GM18873 (cell line): ENCODE measurements around the gene TSHR.
A peak's percentile ranks its signal among the peaks of the same experiment; 100 is the strongest.

Source experiments
- ATAC-seq: cut with Tn5 transposase; IDR thresholded peaks from one replicate; pipeline ENCODE4 v1.9.1; 2021; ENCODE audit warnings: mild to moderate bottlenecking, moderate library complexity, moderate number of reproducible peaks; ENCODE audit not compliant: unreplicated experiment, low FRiP score

Gene TSHR

DNA sequence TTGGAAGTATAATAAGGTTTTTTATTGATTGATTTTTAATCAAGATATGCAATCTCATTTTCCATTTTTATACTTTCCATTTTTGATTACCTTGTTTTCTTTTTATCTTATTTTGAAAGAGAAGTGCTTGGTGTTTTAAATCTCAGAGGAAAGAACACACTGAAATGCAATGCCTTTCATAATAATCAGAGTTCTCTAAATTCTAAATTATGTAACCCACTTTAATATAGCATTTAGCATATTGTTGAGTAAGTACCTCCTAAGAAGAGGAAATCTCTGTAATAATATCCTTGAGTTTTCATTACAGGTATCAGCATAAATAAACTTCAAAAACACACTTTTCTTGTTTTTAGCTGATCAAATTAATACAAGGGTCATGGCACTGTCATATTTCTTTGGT lies 168.4 kb downstream of the TSHR start:
- ATAC-seq, result no peak

DNA sequence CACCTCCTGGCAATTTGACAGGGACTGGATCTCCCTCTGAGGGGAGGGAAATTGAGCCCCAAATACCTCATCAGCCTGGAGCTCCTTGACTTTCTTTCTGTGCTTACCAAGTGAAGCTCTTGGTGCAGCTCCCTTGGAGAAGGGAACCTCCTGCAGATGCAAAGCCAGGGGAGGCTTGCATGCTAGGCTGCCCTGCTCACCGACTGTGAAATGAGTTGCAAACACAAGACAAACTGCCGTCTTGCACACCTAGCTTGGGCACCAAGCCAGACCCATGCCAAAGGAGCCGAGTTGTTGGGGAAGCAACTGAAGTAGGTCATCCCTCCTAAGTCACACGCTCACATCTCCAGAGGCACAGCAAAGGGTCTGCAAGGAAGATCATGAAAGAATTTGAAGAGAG lies 170.1 kb downstream of the TSHR start:
- ATAC-seq, result no peak

DNA sequence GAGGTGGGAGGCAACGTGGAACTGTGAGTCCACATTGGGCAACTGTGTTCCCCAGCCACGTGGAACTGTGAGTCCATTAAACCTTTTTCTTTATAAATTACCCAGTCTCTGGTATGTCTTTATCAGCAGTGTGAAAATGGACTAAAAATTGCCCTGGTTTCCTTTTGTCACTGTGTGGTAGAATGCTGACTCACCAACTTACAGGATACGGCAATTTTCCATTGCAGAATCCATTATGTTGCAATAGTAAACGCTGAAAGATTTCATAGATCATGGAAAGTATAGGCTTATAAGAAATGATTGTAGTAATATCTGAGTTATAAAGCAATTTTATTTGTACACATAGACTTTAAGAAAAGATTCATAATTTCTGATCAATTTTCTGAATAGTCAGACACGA lies 172.4 kb downstream of the TSHR start:
- ATAC-seq, result no peak

DNA sequence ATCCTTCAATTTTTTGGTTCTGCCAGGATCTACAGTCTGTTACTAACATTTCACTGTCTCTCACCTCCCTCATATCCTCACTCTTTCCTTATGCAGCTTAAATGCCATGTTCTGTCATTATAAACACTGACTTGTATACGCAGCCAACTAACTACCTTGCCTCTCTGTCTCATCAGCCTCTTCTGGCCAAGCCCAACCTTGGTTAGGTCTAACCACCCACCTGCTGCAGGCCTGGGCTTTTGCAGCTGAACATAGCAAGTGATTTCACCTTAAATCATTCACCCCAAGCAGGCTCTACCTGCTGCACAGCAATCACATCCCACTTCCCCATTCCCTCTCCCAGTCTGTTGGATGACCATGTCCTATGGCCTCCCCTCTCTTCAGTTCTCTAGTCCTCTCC lies 173.8 kb downstream of the TSHR start:
- ATAC-seq, result no peak

DNA sequence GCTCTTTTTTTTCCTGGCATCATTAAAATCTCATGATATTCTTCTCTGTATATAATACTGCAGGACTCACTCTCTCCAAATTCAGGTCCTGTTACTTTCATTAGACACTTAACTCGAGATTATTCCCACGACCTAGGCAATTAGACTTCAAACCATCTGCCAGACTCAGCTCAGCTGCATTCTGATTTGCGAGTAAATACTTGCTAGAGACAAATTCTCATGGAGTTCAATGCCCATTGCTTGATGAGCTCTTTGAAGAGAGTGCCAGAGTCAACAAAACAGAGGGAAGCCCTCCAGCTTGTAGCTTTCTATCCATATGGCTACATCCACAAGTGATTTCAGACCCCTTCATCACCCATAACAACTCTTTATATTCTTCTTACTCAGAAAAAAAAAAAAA lies 177.0 kb downstream of the TSHR start:
- ATAC-seq, result no peak

DNA sequence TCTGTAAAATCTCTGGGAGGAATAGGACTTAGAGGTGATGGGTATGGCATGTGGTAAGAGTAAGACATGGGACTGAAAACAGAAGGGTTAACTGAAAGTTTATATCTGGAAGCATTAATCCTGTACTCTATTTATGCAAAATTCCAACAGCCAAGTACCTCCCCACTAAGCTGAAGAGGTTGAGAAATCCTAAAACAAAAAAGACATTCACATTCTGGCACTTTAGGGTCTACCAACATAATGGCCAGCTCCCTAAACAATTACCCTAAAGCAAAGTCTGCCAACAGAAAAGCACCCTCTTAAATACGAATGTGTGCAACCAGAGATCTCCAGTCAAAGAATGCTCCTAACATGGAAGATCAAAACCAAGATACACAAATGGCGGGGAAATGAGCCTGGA lies 178.0 kb downstream of the TSHR start:
- no peak for ATAC-seq

DNA sequence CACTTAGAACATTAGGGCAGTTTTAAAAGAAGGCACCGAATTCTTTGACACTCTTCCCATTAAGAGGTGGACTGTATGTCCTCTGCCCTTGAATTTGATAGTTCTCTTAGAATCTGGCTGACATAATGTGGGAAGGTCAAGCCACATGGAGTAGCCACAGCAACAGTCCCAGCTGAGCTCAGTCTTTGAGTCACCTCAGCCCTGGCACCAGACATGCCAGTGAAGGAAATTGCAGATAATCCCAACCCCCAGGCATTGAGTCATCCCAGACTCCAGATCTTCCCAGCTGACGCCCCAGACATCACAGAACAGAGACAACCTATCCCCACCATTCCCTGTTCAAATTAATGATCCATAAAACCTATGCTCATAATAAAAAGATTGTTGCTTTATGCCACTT lies 181.9 kb downstream of the TSHR start:
- ATAC-seq, result no peak

DNA sequence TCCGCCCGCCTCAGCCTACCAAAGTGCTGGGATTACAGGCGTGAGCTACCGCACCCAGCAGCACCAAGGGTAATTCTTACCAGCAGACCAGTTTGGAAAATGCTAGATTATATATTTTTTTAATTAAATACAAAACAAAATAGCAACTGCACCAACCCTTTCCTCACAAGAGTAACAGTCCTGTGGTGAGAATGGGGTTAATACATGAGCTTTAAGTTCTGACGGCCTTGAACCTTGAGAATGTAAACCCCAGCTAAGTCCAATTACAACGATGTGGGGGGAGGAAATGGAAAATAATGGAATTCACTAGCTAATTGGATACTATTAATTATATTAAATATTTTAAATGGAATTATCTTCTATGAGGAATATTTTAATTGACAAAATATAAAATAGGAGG lies 183.0 kb downstream of the TSHR start:
- ATAC-seq, result no peak

DNA sequence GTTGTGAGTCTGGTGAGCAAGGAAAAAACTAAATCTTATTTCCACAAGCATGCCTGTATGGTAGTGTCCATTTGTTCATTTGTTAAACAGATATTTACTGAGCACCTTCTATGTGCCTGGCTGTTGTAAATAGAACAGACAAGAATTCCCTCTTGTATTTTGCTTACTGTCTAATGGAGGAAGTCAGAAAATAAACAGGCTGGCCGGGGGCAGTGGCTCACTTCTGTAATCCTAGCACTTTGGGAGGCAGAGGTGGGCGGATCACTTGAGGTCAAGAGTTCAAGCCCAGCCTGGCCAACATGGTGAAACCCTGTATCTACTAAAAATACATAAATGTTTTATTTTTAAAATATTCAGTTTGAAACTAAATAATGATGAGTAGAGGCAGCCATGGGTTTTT lies 186.0 kb downstream of the TSHR start:
- no peak for ATAC-seq

DNA sequence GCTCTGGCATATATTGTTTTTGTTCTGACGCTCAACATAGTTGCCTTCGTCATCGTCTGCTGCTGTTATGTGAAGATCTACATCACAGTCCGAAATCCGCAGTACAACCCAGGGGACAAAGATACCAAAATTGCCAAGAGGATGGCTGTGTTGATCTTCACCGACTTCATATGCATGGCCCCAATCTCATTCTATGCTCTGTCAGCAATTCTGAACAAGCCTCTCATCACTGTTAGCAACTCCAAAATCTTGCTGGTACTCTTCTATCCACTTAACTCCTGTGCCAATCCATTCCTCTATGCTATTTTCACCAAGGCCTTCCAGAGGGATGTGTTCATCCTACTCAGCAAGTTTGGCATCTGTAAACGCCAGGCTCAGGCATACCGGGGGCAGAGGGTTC lies 188.4 kb downstream of the TSHR start:
- ATAC-seq, result no peak

DNA sequence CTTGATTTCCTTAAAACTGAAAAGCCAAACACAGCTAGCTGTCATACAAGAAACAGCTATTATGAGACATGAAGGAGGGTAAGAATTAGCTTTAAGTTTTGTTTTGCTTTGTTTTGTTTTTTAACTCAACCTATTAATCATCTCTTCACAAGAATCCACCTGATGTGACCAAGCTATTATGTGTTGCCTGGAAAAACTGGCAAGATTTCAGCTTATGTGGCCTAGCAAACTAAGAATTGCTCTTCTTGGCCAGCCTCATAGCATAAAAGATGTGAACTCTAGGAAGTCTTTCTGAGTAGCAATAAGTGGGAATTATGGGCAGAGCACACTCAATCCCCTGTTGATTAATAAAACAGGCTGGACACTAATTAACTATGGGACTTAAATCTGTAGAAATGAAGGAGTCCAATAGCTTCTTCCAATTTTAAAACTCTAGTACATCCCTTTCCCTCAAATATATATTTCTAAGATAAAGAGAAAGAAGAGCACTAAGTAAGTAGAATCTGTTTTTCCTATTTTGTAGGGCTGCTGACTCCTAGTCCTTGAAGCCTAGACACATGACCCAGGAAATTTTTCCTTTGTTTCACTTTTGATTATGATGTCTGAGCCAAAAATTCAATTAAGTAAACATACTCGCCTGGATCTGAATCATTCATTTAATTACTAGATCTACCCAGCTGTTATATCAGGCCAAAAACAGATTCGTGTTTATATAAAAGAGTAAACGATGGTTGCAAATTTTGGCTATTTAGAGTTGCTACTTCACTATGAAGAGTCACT lies 189.6 kb downstream of the TSHR start:
- no peak for ATAC-seq

DNA sequence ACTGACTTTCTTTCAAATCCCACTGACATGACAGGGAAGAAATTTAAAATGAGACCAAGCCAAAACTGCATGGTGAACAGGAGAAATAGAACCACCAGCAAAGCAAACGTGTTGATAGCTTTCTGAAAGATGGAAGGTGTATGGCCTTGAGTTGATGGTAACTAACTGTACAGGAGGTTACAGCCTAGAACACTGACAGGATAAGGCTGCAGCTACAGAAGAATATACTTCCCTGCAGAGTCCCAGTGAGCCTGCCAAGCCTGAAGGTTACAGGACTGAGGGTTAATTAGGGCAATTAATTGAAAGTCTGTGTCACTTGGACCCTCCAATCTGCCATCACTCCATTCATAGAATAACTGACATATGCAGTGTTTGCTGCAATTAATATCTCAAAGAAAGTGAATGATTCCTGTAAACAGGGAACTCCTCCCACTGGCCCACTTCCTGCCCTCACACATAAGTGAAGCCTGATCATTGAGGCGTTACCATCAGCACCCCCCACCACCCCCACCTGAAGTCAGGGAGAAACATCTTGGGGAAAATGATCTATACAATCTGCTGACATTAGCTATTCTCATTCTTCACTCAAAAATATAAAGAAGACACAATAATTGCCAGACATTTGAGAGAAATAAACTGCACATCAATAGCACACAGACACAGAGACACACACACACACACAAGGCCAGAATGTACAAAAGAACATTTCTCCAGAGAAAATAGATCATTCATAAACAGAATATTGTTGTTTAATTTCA lies 191.9 kb downstream of the TSHR start:
- ATAC-seq, result no peak

DNA sequence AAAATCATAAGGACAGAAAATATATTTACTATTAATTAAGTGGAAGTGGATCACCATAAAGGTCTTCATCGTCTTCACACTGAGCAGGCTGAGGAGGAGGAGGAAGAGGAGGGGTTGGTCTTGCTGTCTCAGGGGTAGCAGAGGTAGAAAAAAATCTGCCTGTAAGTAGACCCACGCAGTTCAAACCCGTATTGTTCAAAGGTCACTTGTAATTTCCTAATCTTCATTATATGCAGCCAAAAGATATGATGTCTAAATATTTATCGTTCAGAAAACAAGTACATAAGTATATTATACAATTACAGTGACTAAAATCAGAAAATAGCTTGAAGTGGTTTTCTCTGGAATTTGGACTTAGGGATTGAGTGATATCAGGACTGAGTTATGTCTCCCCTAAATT lies 193.2 kb downstream of the TSHR start:
- ATAC-seq, result no peak

DNA sequence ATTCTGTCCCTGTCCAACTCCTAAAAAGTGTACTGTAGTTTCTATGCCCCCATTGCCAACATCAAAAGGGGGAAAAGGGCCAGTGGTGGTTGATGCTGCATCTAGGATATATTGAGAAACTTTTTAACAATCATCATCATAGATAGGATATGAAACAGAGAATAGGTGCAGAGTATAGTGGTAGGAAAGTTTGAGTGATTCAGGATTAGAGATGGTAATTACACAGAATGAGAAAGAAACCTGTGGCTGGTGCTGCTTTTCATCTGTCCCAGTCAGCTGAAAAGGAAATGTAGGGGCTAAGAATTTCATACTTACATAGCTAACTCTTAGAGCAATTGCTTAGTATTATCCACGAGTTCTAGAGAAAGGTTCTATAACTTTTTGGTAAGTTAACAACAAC lies 197.8 kb downstream of the TSHR start:
- no peak for ATAC-seq

DNA sequence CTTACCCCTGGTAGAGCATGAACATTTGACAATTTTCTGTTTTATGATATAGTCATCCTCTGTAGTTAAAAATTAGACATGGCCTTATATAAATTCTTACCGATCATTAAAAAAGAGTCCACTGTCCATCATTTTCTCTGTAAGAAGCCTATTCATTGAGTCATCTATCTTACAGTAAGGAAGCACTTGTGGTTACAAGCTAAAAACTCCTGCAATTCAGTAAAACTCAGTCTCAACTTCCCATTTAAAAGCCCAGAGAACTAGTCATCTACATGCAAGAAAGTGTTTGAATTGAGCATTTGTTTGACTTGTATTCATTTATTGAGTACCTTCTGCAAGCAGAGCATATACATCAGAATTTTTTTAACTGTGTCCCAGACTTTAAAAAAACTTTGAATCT lies 202.0 kb downstream of the TSHR start:
- no peak for ATAC-seq

DNA sequence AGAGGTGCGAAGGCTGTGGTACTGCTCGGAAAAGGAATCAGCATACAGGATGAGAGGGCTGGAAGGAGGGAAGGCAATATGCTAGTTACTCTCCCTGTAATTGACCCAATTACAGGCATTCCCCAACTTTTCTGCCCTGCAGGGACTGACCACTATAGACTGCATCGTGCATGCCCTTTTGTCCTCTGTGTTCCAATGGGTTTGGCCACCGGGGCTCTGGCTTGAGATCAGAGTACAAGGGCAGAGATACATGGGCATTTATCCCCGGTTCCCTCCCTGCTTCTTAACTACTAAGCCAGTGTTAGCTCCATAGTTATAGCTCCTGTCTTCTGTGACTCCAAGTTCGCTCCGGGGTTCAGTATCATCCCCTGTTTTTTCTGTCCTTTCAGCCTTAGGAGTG lies 205.7 kb downstream of the TSHR start:
- no peak for ATAC-seq

DNA sequence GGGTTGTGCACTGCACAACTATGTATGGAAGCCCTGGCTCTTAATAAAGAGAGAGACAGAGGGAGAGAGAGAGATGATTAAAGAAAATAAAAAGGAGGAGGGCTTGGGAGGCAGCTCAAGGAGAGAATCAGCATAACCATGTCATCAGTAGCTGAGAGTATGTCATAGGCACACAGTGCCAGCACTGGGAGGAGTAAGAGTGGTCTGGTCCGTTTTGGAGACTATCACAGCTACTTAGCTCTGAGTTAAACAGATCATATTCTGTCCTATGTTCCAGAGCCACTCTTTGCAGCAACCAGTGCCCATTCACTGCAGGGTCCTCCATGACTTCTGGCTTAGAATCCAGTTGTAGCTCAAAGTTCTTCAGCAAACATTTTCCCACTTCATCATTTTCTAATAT lies 206.3 kb downstream of the TSHR start:
- no peak for ATAC-seq

DNA sequence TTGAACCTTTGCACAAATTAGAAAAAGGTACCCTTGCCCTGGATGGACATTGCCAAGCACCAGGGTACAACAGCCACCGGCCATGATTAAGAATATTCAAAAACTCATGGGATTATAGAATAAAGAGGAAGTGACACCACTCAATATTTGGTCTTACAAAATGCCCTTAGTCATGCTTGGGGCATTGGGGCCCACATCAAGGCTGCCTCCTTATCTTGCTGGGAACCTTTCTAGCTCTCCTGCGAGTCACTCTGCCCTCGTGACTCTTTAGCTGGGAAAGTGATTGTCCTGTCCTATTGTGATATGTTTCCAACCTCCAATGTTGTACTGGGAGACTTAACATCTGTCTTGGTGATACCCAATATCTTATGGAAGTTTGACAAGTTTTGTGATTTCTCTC lies 207.5 kb downstream of the TSHR start:
- ATAC-seq, result no peak

DNA sequence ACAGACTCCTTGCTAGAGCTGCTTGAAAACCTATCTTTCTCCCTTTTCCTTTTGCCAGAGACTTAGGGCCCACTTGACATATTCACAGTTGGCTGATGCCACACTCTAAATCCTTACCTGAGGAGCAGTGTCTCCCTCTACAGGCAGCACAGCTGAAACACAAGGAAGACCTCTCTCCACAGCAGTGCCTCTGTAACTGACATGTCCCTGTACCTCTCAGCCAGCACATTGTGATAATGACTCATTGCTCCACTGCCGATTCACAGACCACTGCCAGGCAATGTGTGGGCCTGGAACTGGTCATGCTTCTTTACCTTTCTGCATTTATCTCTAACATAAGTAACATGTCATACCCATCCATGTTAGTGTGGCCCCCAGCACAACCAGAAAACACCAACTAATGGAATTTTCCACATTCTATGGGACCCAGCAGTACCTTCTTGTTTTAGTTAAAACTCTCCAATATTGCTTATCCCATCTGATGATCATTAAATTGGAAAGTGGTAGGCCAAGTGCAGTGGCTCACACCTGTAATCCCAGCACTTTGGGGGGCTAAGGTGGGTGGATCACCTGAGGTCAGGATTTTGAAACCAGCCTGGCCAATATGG lies 208.8 kb downstream of the TSHR start:
- ATAC-seq, result peak; percentile 91

DNA sequence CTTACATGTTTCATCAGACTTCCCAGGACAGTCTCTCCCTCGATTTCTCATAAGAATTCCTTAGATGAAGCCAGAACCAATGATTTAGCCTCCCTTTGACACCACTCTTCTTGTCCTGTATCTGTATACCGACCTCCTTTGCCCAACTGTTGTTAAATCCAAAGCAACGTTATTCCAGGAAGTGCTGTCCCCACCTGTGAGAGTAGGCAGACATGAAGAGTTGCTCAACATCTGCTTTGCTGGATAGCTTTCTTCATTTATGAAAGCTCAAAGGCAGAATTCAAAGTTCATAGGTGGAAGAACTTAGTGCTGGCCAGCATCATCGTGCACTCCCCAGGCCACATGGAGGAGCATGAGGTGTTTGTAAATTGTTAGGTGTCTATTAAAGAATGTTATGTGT lies 209.8 kb downstream of the TSHR start:
- no peak for ATAC-seq

DNA sequence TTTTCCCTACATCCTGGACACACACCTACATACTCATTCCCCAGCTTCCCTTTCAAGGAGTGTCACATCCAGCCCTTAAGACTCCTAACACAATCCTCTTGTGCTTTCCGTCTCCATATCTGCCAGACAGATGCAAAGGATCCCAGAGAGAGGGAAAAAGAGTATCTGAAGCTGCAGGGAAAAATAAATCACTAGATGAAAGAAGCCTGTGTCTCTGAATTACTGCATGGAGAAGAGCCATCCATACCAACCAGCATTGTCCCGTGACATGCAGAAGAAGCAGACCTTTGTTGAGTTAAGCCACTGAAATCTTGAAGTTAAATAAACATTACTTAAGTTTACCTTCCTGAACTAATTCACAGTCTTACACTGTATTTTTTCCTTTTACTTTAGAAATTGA lies 210.7 kb downstream of the TSHR start:
- ATAC-seq, result no peak

DNA sequence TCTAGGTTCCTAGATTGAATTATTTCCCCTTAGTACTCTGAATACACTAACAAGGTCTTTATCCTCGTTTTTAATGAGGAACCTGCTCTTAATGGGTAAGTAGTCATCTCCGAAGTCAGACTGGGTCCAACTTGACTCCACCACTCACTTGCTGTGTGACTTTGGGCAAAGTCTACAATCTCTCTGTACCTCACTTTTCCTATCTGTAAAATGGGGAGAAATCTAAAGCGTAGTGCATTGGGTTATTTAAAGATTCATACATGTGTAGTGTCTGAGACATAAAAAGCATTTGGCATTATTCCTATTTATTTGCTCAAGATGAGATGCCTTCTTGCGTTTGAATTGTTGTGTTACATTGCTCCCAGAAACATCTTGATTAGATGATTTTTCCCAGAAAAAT lies 213.8 kb downstream of the TSHR start:
- no peak for ATAC-seq
